Measurements from ENCODE around the gene CCL1. TPM values are rescaled to one million over a fixed set of nuclear protein-coding genes. Genes with fewer than 3 reads are reported as not detected.

CCL1 gene
- total and polyA plus RNA-seq, 2 experiments from 2014 or later = not detected

DNA sequence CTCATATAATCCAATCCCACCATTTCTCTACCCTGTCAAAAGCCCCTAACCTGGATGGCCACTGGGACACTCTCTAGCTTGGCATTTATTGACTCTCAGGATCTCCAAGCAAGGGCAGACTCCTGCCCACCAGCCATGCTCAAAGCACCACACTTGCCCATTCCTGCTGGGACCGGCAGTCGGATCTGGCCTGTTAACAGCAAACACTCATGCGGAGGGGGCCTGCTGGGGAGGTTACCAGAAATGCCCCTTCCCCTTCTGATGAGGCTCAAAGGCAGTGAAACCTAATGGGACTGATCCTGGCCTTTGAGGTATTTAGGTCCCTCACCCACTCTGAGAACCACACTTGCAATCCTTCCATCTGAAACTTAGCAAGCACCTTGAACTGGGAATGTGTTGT, 6.5 kb upstream of the CCL1 start:
- H3K4me1 Mint-ChIP-seq = peaks cover 9% of the 10 kb centered on the region; the same call in 2 of the 3 replicates
- H3K4me2 ChIP-seq = no peak overlapping the region
- no peak overlapping the region for H3K27ac Mint-ChIP-seq
- no peak overlapping the region for H2AFZ ChIP-seq
- no peaks in the 10 kb centered on the region for H3K27me3 ChIP-seq (ENCODE audit: insufficient read depth)
- H3F3A ChIP-seq (replicated peaks; ENCODE audit: low read depth) = no peaks in the 10 kb centered on the region
- H3K9me2 ChIP-seq (ENCODE audit: insufficient read depth) = 0 out of 2 replicates have a peak, but pooled peaks cover 6% of the 10 kb centered on the region
- no peaks in the 10 kb centered on the region for H3K36me3 ChIP-seq (ENCODE audit: insufficient read depth)
- H3K4me3 ChIP-seq = no peak overlapping the region
- H3K27me3 Mint-ChIP-seq (ENCODE audit: insufficient read depth, low read depth, poor library complexity) = peaks cover 10% of the 10 kb centered on the region
- no peak overlapping the region for H3K4me3 Mint-ChIP-seq
- H3K79me2 ChIP-seq (replicated peaks; ENCODE audit: insufficient read depth) = no peaks in the 10 kb centered on the region
- TF ChIP-seq POLR2AphosphoS5 (IDR thresholded peaks at IDR 0.05; ENCODE audit: low read depth) (no peak), STAT1 (IDR thresholded peaks at IDR 0.05; ENCODE audit: unreplicated experiment) (no peak), EZH2phosphoT487 (IDR thresholded peaks at IDR 0.05; ENCODE audit: unreplicated experiment) (no peak), CREB1 (CRISPR knock-in tag; IDR thresholded peaks at IDR 0.05; ENCODE audit: low read depth) (no peak), JUNB (IDR thresholded peaks at IDR 0.05; ENCODE audit: unreplicated experiment) (no peak), EZH2 (IDR thresholded peaks at IDR 0.05; ENCODE audit: low read depth, unreplicated experiment) (no peak)
- no peak overlapping the region for H3K27ac ChIP-seq (ENCODE audit: low read depth)
- ATAC-seq = no peak
- H3K4me1 ChIP-seq (ENCODE audit: insufficient read depth) = no peaks in the 10 kb centered on the region
- no peaks in the 10 kb centered on the region for H3K9me3 Mint-ChIP-seq
- DNase-seq (ENCODE audit: low spot score) = no peak
- no peaks in the 10 kb centered on the region for H4K20me1 ChIP-seq (replicated peaks; ENCODE audit: insufficient read depth)
- H3K36me3 Mint-ChIP-seq (ENCODE audit: low read depth) = no peaks in the 10 kb centered on the region

DNA sequence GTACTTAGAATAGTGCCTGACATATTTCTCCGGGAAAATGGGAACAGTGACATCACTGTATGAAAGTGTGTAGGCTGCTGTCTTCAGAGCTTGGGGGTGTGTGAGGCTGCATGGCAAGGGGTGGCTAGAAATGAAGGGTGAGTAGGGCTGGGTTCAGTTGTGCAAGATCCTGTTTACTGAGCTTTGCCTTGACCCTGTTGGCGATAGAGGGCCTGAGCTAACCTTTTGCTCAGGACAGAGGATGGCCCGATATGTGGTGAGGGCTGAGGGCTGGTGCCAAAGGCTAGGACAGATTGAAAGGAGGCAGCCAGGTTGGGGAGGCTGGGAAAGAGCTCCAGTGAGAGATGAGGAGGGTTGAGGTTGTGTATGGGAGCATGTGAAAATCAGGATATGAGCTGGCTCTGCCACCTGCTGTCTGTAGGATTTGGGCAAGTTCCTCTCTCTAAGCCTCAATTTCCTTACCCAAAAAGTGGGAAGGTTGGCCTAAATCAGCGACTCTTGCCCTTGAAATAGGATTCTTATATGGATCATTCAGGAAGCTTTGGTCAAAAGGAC, 6.0 kb upstream of the CCL1 start:
- H3K27ac Mint-ChIP-seq = no peak overlapping the region
- no peak for ATAC-seq
- Histone ChIP-seq H3K4me3 (no peak overlapping the region), H3F3A (replicated peaks; ENCODE audit: low read depth) (no peaks in the 10 kb centered on the region), H3K9me2 (ENCODE audit: insufficient read depth) (0 out of 2 replicates have a peak, but pooled peaks cover 6% of the 10 kb centered on the region), H3K79me2 (replicated peaks; ENCODE audit: insufficient read depth) (no peaks in the 10 kb centered on the region), H3K27me3 (ENCODE audit: insufficient read depth) (no peaks in the 10 kb centered on the region), H3K27ac (ENCODE audit: low read depth) (no peak overlapping the region), H4K20me1 (replicated peaks; ENCODE audit: insufficient read depth) (no peaks in the 10 kb centered on the region), H3K4me1 (ENCODE audit: insufficient read depth) (no peaks in the 10 kb centered on the region), H3K36me3 (ENCODE audit: insufficient read depth) (no peaks in the 10 kb centered on the region), H2AFZ (no peak overlapping the region), H3K4me2 (no peak overlapping the region)
- DNase-seq (ENCODE audit: low spot score) = no peak
- no peaks in the 10 kb centered on the region for H3K36me3 Mint-ChIP-seq (ENCODE audit: low read depth)
- H3K9me3 Mint-ChIP-seq = no peaks in the 10 kb centered on the region
- H3K4me1 Mint-ChIP-seq = peaks cover 9% of the 10 kb centered on the region; the same call in 2 of the 3 replicates
- H3K27me3 Mint-ChIP-seq (ENCODE audit: insufficient read depth, low read depth, poor library complexity) = peaks cover 10% of the 10 kb centered on the region
- TF ChIP-seq EZH2 (IDR thresholded peaks at IDR 0.05; ENCODE audit: low read depth, unreplicated experiment) (no peak), JUNB (IDR thresholded peaks at IDR 0.05; ENCODE audit: unreplicated experiment) (no peak), ZNF331 (CRISPR knock-in tag; IDR thresholded peaks at IDR 0.05; ENCODE audit: low read depth) (no peak)
- TF ChIP-seq, protein P1, sequence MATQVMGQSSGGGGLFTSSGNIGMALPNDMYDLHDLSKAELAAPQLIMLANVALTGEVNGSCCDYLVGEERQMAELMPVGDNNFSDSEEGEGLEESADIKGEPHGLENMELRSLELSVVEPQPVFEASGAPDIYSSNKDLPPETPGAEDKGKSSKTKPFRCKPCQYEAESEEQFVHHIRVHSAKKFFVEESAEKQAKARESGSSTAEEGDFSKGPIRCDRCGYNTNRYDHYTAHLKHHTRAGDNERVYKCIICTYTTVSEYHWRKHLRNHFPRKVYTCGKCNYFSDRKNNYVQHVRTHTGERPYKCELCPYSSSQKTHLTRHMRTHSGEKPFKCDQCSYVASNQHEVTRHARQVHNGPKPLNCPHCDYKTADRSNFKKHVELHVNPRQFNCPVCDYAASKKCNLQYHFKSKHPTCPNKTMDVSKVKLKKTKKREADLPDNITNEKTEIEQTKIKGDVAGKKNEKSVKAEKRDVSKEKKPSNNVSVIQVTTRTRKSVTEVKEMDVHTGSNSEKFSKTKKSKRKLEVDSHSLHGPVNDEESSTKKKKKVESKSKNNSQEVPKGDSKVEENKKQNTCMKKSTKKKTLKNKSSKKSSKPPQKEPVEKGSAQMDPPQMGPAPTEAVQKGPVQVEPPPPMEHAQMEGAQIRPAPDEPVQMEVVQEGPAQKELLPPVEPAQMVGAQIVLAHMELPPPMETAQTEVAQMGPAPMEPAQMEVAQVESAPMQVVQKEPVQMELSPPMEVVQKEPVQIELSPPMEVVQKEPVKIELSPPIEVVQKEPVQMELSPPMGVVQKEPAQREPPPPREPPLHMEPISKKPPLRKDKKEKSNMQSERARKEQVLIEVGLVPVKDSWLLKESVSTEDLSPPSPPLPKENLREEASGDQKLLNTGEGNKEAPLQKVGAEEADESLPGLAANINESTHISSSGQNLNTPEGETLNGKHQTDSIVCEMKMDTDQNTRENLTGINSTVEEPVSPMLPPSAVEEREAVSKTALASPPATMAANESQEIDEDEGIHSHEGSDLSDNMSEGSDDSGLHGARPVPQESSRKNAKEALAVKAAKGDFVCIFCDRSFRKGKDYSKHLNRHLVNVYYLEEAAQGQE (IDR thresholded peaks at IDR 0.05; ENCODE audit: unreplicated experiment) = no peak
- TF ChIP-seq, protein P2, sequence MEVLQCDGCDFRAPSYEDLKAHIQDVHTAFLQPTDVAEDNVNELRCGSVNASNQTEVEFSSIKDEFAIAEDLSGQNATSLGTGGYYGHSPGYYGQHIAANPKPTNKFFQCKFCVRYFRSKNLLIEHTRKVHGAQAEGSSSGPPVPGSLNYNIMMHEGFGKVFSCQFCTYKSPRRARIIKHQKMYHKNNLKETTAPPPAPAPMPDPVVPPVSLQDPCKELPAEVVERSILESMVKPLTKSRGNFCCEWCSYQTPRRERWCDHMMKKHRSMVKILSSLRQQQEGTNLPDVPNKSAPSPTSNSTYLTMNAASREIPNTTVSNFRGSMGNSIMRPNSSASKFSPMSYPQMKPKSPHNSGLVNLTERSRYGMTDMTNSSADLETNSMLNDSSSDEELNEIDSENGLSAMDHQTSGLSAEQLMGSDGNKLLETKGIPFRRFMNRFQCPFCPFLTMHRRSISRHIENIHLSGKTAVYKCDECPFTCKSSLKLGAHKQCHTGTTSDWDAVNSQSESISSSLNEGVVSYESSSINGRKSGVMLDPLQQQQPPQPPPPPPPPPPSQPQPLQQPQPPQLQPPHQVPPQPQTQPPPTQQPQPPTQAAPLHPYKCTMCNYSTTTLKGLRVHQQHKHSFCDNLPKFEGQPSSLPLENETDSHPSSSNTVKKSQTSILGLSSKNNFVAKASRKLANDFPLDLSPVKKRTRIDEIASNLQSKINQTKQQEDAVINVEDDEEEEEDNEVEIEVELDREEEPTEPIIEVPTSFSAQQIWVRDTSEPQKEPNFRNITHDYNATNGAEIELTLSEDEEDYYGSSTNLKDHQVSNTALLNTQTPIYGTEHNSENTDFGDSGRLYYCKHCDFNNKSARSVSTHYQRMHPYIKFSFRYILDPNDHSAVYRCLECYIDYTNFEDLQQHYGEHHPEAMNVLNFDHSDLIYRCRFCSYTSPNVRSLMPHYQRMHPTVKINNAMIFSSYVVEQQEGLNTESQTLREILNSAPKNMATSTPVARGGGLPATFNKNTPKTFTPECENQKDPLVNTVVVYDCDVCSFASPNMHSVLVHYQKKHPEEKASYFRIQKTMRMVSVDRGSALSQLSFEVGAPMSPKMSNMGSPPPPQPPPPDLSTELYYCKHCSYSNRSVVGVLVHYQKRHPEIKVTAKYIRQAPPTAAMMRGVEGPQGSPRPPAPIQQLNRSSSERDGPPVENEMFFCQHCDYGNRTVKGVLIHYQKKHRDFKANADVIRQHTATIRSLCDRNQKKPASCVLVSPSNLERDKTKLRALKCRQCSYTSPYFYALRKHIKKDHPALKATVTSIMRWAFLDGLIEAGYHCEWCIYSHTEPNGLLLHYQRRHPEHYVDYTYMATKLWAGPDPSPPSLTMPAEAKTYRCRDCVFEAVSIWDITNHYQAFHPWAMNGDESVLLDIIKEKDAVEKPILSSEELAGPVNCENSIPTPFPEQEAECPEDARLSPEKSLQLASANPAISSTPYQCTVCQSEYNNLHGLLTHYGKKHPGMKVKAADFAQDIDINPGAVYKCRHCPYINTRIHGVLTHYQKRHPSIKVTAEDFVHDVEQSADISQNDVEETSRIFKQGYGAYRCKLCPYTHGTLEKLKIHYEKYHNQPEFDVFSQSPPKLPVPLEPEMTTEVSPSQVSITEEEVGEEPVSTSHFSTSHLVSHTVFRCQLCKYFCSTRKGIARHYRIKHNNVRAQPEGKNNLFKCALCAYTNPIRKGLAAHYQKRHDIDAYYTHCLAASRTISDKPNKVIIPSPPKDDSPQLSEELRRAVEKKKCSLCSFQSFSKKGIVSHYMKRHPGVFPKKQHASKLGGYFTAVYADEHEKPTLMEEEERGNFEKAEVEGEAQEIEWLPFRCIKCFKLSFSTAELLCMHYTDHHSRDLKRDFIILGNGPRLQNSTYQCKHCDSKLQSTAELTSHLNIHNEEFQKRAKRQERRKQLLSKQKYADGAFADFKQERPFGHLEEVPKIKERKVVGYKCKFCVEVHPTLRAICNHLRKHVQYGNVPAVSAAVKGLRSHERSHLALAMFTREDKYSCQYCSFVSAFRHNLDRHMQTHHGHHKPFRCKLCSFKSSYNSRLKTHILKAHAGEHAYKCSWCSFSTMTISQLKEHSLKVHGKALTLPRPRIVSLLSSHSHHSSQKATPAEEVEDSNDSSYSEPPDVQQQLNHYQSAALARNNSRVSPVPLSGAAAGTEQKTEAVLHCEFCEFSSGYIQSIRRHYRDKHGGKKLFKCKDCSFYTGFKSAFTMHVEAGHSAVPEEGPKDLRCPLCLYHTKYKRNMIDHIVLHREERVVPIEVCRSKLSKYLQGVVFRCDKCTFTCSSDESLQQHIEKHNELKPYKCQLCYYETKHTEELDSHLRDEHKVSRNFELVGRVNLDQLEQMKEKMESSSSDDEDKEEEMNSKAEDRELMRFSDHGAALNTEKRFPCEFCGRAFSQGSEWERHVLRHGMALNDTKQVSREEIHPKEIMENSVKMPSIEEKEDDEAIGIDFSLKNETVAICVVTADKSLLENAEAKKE (CRISPR knock-in tag; IDR thresholded peaks at IDR 0.05) = no peak
- TF ChIP-seq, protein P3, sequence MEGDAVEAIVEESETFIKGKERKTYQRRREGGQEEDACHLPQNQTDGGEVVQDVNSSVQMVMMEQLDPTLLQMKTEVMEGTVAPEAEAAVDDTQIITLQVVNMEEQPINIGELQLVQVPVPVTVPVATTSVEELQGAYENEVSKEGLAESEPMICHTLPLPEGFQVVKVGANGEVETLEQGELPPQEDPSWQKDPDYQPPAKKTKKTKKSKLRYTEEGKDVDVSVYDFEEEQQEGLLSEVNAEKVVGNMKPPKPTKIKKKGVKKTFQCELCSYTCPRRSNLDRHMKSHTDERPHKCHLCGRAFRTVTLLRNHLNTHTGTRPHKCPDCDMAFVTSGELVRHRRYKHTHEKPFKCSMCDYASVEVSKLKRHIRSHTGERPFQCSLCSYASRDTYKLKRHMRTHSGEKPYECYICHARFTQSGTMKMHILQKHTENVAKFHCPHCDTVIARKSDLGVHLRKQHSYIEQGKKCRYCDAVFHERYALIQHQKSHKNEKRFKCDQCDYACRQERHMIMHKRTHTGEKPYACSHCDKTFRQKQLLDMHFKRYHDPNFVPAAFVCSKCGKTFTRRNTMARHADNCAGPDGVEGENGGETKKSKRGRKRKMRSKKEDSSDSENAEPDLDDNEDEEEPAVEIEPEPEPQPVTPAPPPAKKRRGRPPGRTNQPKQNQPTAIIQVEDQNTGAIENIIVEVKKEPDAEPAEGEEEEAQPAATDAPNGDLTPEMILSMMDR (conservative IDR thresholded peaks at IDR 0.05; ENCODE audit: low read depth in 2 of 2) = no peak
- no peak overlapping the region for H3K4me3 Mint-ChIP-seq
